ENCODE measurements around the gene TMEM89.

DNA sequence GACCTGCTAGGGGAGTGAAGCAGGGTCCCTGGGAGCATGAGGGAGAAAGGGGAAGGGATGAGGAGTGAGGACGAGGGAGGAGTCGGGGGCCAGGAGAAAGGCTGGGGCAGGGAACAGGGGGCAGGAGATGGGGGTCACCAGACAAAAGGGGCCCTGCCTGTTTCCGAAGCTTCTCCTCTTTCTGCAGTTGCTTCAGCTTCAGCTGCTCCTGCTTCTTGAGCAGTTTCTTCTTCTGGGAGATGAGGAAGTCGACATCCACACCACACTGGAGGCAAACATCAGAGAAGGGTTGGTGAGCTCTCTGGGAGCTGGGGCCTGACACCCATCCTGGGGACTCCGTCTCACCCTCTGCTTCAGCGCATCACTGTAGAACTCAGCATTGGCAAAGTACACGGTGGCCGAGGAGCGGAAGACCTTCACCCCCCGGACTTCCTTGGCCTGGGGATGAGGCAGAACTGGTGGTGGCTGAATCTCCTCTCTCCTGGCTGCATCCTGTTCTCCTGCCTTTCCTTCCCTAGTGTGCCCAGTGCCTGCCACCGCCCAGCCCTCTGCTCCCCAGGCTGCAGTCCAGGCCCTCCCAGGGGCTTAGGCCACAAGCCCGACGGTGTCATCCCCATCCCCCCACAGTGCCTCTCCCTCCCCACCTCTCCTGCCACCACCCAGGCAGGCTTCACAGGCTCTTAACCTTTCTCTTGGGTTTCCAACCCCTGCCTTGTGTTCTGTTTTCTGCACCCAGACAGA is 6.9 kb upstream of the TMEM89 start:
- TF ChIP-seq POLR2A (IDR thresholded peaks at IDR 0.05; ENCODE audit: low read depth, low read length) (no peak), TAF1 (IDR thresholded peaks at IDR 0.05; ENCODE audit: borderline replicate concordance, low read depth, low read length) (no peak)

Data from GM12892 (cell line).